Measurements from ENCODE around the gene ERICH2.

The ERICH2 gene

DNA sequence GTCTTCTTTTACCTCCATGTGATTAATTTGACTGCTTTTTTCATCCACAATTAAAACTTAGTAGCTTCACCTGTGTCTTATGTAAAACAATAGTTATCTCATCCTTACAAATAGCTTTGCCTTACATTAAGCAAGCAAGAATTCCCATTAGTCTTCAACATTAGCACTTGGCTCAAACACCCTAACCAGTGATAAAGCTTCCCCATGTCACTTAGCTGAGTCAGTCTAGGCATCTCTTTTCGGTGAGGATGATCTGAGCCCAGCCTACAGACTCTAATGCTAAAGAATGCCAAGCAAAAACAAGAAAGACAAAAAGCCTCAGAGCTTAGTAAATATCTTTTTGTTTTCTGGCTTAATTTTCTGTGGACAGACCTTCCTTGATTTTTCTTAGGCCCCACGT lies 72.6 kb downstream of the ERICH2 start:
- no peak for DNase-seq (ENCODE audit: low spot score)

DNA sequence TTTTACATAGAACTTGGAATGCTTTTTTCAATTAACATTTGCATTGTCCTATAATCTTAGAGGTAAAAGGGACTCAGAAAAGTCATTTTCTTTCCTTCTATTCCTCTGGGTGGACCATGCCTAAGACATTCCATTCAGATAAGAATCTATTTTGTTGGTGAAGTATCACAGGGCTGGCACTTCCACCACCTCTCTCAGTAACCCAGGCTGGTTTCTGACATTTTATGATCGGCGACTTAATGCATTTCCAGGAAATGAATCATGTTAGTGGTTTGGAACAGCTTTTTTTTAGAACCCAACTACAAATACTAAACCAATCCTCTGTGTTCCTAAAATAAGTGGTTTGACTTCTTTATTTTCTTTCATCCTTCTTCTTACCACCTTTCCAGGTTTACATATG lies 73.5 kb downstream of the ERICH2 start:
- DNase-seq (ENCODE audit: low spot score) = no peak

DNA sequence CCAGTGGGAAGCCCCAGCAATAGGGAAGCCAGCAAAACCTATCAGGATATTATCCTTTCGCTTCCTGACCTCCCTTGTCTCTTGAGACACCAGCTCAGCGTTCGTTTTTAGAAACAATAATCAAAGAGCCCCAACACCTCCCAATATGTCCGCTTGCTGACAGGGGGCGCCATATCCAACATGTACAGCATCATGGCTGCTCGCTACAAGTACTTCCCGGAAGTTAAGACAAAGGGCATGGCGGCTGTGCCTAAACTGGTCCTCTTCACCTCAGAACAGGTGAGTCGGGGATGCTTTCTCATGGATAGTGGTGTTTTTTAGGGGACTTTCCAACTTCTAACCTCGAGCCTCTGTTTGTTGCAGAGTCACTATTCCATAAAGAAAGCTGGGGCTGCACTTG lies 75.2 kb downstream of the ERICH2 start:
- no peak for DNase-seq (ENCODE audit: low spot score)

DNA sequence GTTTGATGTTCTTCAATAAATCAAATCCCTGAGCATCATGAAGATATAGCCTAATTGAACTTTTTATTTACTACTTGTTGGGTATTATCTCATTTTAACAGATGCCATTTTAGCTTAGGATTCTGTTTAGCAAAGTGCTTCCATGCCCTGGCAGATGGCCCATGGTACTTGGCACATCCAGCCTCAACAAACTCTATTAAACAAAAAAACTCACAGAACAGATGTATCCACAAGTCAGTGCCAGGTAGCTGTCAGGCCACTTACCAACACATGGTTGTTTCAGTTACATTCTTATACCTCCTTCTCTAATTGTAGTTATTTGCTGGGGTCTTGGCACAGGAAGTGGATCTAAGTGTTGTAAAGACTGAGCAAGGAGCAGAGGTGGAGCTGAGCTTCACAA lies 76.1 kb downstream of the ERICH2 start:
- DNase-seq (ENCODE audit: low spot score) = no peak

DNA sequence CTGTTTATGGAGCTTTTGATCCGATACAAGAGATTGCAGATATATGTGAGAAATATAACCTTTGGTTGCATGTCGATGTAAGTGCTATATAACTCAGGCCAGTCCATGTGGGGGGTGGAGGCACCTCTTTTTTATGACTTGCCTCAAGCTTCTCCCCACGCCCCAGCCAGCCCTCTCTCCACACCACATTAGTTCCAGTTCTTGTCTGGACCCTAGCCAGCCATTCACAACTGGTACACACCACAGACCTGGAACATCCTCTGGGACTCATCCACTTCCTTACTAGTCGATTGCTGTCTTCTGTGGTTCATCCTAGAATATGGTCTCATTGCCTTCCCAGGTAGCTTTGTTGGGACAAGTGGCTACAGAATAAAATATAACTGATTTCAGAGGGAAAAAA lies 77.5 kb downstream of the ERICH2 start:
- DNase-seq (ENCODE audit: low spot score) = no peak
